H1 (cell line): ENCODE results near the gene SESN1. TPM values are rescaled to one million over a fixed set of nuclear protein-coding genes. Genes with fewer than 3 reads are reported as not detected.

Experiments used
- CTCF ChIA-PET: fragments of 300-600 bp; sonication (Branson Sonifier 250); formaldehyde crosslinking; loops from one replicate; lab custom pipeline; 2021; ENCODE audit not compliant: partially characterized antibody; lab: Charles Lee
- POLR2A ChIA-PET: fragments of 300-600 bp; sonication (Branson Sonifier 250); formaldehyde crosslinking; loops from one replicate; lab custom pipeline; 2021; ENCODE audit warnings: inconsistent platforms; ENCODE audit not compliant: partially characterized antibody; lab: Charles Lee
- DNase-seq, 2 experiments: peaks; one replicate each; pipeline versions ENCODE4 v3.0.0 to v3.0.0-alpha.2; 2010 to 2022; ENCODE audit warnings: low spot score in 2 of 2, low read depth in 1 of 2, mixed read lengths in 1 of 2
- FAIRE-seq: peaks from 2 replicates; lab custom pipeline; 2011; peaks lifted over from hg19 to GRCh38; lab: Jason Lieb, UNC
- H2AFZ ChIP-seq: 2 replicates; pipeline ENCODE4 v1.8.1; 2012; ENCODE audit warnings: low read length, inconsistent platforms
- H2AK5ac ChIP-seq: 2 replicates; pipeline ENCODE4 v1.6.1; 2013; ENCODE audit warnings: low read depth, low read length
- H2BK120ac ChIP-seq: replicated peaks from 2 replicates; pipeline ENCODE3; 2013; ENCODE audit warnings: low read depth, low read length, inconsistent platforms
- H2BK12ac ChIP-seq: 2 replicates; pipeline ENCODE4 v1.6.1; 2013; ENCODE audit warnings: low read depth, low read length
- H2BK15ac ChIP-seq: 2 replicates; pipeline ENCODE4 v1.6.1; 2013; ENCODE audit warnings: low read length
- H2BK20ac ChIP-seq: 2 replicates; pipeline ENCODE4 v1.6.1; 2013; ENCODE audit warnings: low read length
- H2BK5ac ChIP-seq: 2 replicates; pipeline ENCODE4 v1.6.1; 2013; ENCODE audit warnings: low read depth, low read length
- H3K14ac ChIP-seq: 2 replicates; pipeline ENCODE4 v1.6.1; 2013; ENCODE audit warnings: inconsistent platforms; ENCODE audit not compliant: insufficient read length
- H3K18ac ChIP-seq: 2 replicates; pipeline ENCODE4 v1.6.1; 2013; ENCODE audit warnings: low read length; ENCODE audit errors: extremely low read depth
- H3K23ac ChIP-seq: 2 replicates; pipeline ENCODE4 v1.6.1; 2013; ENCODE audit warnings: inconsistent platforms; ENCODE audit not compliant: insufficient read length
- H3K23me2 ChIP-seq: 2 replicates; pipeline ENCODE4 v1.6.1; 2013; ENCODE audit warnings: low read depth, low read length
- H3K27ac ChIP-seq: 2 replicates; pipeline ENCODE4 v1.6.1; 2011; ENCODE audit warnings: low read depth, low read length, inconsistent platforms
- H3K27me3 ChIP-seq, 4 experiments: replicated peaks in 1 of 4; 1 replicate in 1 of 4; 2 replicates in 3 of 4; pipeline versions ENCODE4 v1.6.1 to v1.8.1; 2011 to 2013; ENCODE audit warnings: low read length in 3 of 4, mild to moderate bottlenecking in 3 of 4, inconsistent platforms in 2 of 4, mixed read lengths in 2 of 4, moderate library complexity in 1 of 4; ENCODE audit not compliant: control insufficient read depth in 3 of 4, insufficient read depth in 3 of 4; ENCODE audit errors: extremely low read depth in 1 of 4
- H3K36me3 ChIP-seq, 4 experiments: 2 replicates each; pipeline versions ENCODE4 v1.6.1 to v1.8.1; 2011 to 2013; ENCODE audit warnings: mild to moderate bottlenecking in 4 of 4, low read length in 3 of 4, moderate library complexity in 2 of 4, control low read depth in 1 of 4, inconsistent platforms in 1 of 4; ENCODE audit not compliant: insufficient read depth in 4 of 4, control insufficient read depth in 2 of 4
- H3K4ac ChIP-seq: replicated peaks from 2 replicates; pipeline ENCODE3; 2013; ENCODE audit warnings: low read length, low read depth, mixed read lengths, inconsistent platforms; ENCODE audit not compliant: insufficient read length
- H3K4me1 ChIP-seq, 4 experiments: replicated peaks in 1 of 4; 1 replicate in 1 of 4; 2 replicates in 3 of 4; pipeline versions ENCODE4 v1.6.1 to v1.8.1; 2011 to 2013; ENCODE audit warnings: low read length in 3 of 4, inconsistent platforms in 2 of 4, mixed read lengths in 1 of 4; ENCODE audit not compliant: insufficient read depth in 4 of 4, control insufficient read depth in 3 of 4
- H3K4me2 ChIP-seq, 2 experiments: 2 replicates each; pipeline versions ENCODE4 v1.6.1 to v1.8.1; 2011 to 2013; ENCODE audit warnings: low read depth in 2 of 2, low read length in 2 of 2, control low read depth in 1 of 2, inconsistent platforms in 1 of 2, mild to moderate bottlenecking in 1 of 2; ENCODE audit not compliant: insufficient read depth in 1 of 2
- H3K4me3 ChIP-seq, 4 experiments: fragments of 200-600, 300-600 bp in 1 of 4; sonication (generic), shearing (Covaris generic), sonication (Bioruptor Twin) in 1 of 4; 2 replicates each; pipeline versions ENCODE4 v1.5.1 to v1.8.1; 2011 to 2016; ENCODE audit warnings: low read length in 4 of 4, low read depth in 3 of 4, control low read depth in 2 of 4, inconsistent platforms in 2 of 4, mild to moderate bottlenecking in 2 of 4, mixed read lengths in 1 of 4, moderate library complexity in 1 of 4; ENCODE audit not compliant: insufficient read depth in 2 of 4; ENCODE audit errors: extremely low read depth in 1 of 4
- H3K56ac ChIP-seq: replicated peaks from 2 replicates; pipeline ENCODE3; 2013; ENCODE audit warnings: low read depth, mild to moderate bottlenecking, mixed read lengths, low read length, inconsistent platforms; ENCODE audit not compliant: insufficient read length
- H3K79me1 ChIP-seq: 2 replicates; pipeline ENCODE4 v1.6.1; 2013; ENCODE audit warnings: low read depth, low read length, control low read depth
- H3K79me2 ChIP-seq, 2 experiments: 2 replicates each; pipeline versions ENCODE4 v1.6.1 to v1.8.1; 2012 to 2013; ENCODE audit warnings: low read length in 2 of 2, mild to moderate bottlenecking in 2 of 2, inconsistent platforms in 1 of 2; ENCODE audit not compliant: insufficient read depth in 2 of 2, control insufficient read depth in 1 of 2
- H3K9ac ChIP-seq, 4 experiments: replicated peaks in 1 of 4; 1 replicate in 1 of 4; 2 replicates in 3 of 4; pipeline versions ENCODE4 v1.6.1 to v1.8.1; 2011 to 2013; ENCODE audit warnings: low read depth in 3 of 4, low read length in 3 of 4, control low read depth in 2 of 4, mild to moderate bottlenecking in 2 of 4, moderate library complexity in 2 of 4, inconsistent platforms in 1 of 4; ENCODE audit errors: extremely low read depth in 1 of 4
- H3K9me3 ChIP-seq, 2 experiments: 2 replicates each; pipeline versions ENCODE4 v1.6.1 to v1.8.1; 2012 to 2013; ENCODE audit warnings: mild to moderate bottlenecking in 2 of 2, moderate library complexity in 2 of 2, control low read depth in 1 of 2, inconsistent platforms in 1 of 2, low read depth in 1 of 2, low read length in 1 of 2, mixed read lengths in 1 of 2; ENCODE audit not compliant: insufficient read depth in 2 of 2
- H4K20me1 ChIP-seq, 2 experiments: replicated peaks in 1 of 2; 2 replicates each; pipeline versions ENCODE3 to v1.8.1; 2011 to 2013; ENCODE audit warnings: inconsistent platforms in 2 of 2, low read length in 2 of 2, mild to moderate bottlenecking in 1 of 2; ENCODE audit not compliant: insufficient read depth in 2 of 2, control insufficient read depth in 1 of 2
- H4K5ac ChIP-seq: 2 replicates; pipeline ENCODE4 v1.6.1; 2013; ENCODE audit warnings: low read length, low read depth, mixed read lengths, inconsistent platforms; ENCODE audit not compliant: insufficient read length
- H4K8ac ChIP-seq: 2 replicates; pipeline ENCODE4 v1.8.0; 2013; ENCODE audit warnings: mild to moderate bottlenecking, moderate library complexity, low read length, inconsistent platforms; ENCODE audit not compliant: insufficient read depth; ENCODE audit errors: extremely low read depth
- H4K91ac ChIP-seq: replicated peaks from 2 replicates; pipeline ENCODE3; 2013; ENCODE audit warnings: low read length, mixed read lengths, inconsistent platforms; ENCODE audit not compliant: insufficient read length
- FOSL1 ChIP-seq: IDR thresholded peaks from 2 replicates; pipeline ENCODE4 v1.6.1; 2011; ENCODE audit warnings: mild to moderate bottlenecking, low read depth, low read length, moderate library complexity; ENCODE audit not compliant: insufficient read depth
- HDAC2 ChIP-seq, 2 experiments: fragments of 300-600 bp in 1 of 2; sonication (generic) in 1 of 2; IDR thresholded peaks; 2 replicates each; pipeline ENCODE4 v1.6.1; 2011 to 2012; ENCODE audit warnings: low read depth in 2 of 2, low read length in 2 of 2, mild to moderate bottlenecking in 2 of 2, moderate library complexity in 2 of 2, borderline replicate concordance in 1 of 2, inconsistent platforms in 1 of 2
- TBP ChIP-seq: IDR thresholded peaks from 2 replicates; pipeline ENCODE4 v1.6.1; 2011; ENCODE audit warnings: low read depth, low read length, improper control_type of control experiment
- YY1 ChIP-seq: IDR thresholded peaks from 2 replicates; pipeline ENCODE4 v1.6.1; 2011; ENCODE audit warnings: low read depth, mild to moderate bottlenecking, low read length
- ZNF274 ChIP-seq: IDR thresholded peaks from 2 replicates; pipeline ENCODE4 v1.7.0; 2012; ENCODE audit warnings: low read length, borderline replicate concordance; ENCODE audit errors: extremely low read depth
- WGBS, 2 experiments: shearing (Covaris generic) in 1 of 2; methylation state at CpG; one replicate each; pipeline versions ENCODE4 v1.1.6 to v1.1.7; 2013 to 2015; ENCODE audit warnings: low lambda C conversion rate in 2 of 2, mixed read lengths in 2 of 2, inconsistent platforms in 1 of 2, low coverage in 1 of 2, missing lambda C conversion rate in 1 of 2; ENCODE audit not compliant: insufficient replicate concordance in 2 of 2, insufficient coverage in 1 of 2, insufficient read length in 1 of 2; ENCODE audit errors: extremely low coverage in 1 of 2, missing lambda C conversion rate in 1 of 2; 5-methylcytosine and 5-hydroxymethylcytosine counted together
- polyA plus RNA-seq, 7 experiments: library from polyadenylated mRNA; depleted of rRNA in 3 of 7; stranded (reverse) in 5 of 7; unstranded in 2 of 7; fragments of >200 nt in 5 of 7; fragments of 200-250 nt in 2 of 7; gene quantifications; 1 replicate in 5 of 7; 2 replicates in 1 of 7; 4 replicates in 1 of 7; pipeline versions ENCODE4 v1.2.1 to v1.2.3, GENCODE V29; 2011 to 2013; ENCODE audit warnings: missing spikeins in 2 of 7, mixed read lengths in 2 of 7
- total RNA-seq: library from RNA; stranded (reverse); fragmentation: NEBNext Ultra II Directional; extraction: Animal tissue kit (Norgen Biotek cat#: 25700); gene quantifications from 2 replicates; pipeline ENCODE4 v1.2.1, GENCODE V29; 2021
- TF ChIP-seq, protein P1 (sequence below): IDR thresholded peaks from 2 replicates; pipeline ENCODE4 v1.6.1; 2012; ENCODE audit warnings: inconsistent platforms
- TF ChIP-seq, protein P2 (sequence below): IDR thresholded peaks from 2 replicates; pipeline ENCODE4 v1.6.1; 2011; ENCODE audit warnings: low read depth, mild to moderate bottlenecking, low read length; ENCODE audit not compliant: insufficient read depth

The SESN1 gene
- total and polyA plus RNA-seq, 2 of the 8 experiments (the other 6 are each of a cell fraction or from before 2014, with no cell fraction given) = 12.8 to 15.6 TPM

DNA sequence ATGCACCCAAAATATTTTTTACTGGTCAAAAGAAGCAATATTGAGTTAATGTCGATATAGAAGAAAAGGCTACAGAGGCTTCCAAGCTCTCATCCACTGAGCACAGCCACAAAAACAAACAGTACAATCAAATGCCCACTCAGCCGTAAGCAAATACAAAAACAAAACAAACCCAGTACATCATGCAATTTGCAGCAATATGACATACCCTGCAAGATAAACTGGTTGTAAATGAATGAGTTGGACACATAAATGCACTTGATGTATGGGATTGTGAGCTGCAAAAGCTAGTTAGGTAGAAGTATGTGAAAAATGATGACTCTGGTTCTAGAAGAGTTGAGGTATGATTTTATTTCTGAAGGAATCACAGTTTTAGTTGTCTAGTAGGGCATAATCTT is 83.9 kb downstream of the SESN1 start:
- no peaks in the 10 kb centered on the region for H3K79me1 ChIP-seq
- no peak overlapping the region for H3K4me3 ChIP-seq
- peaks cover 9% of the 10 kb centered on the region for H3K23me2 ChIP-seq
- H3K56ac ChIP-seq = no peak overlapping the region
- no peak overlapping the region for H2BK15ac ChIP-seq
- no peak overlapping the region for H2BK120ac ChIP-seq
- H3K9ac ChIP-seq = no peak overlapping the region
- no peaks in the 10 kb centered on the region for H3K9me3 ChIP-seq
- H4K20me1 ChIP-seq = no peaks in the 10 kb centered on the region
- peaks cover 0 to 6% (median 0%) of the 10 kb centered on the region in 4 experiments; a peak in 3 of 7 replicates for H3K4me1 ChIP-seq
- no peak overlapping the region for H2AK5ac ChIP-seq
- H2BK12ac ChIP-seq = no peak overlapping the region
- peaks cover 0 to 1% (median 0%) of the 10 kb centered on the region in 4 experiments; a peak in 1 of 7 replicates for H3K27me3 ChIP-seq
- H3K4ac ChIP-seq = no peak overlapping the region
- ChIA-PET CTCF (interaction anchor here (0.8 to 1.0 kb wide), 2 partner anchors 52 to 61 kb away, joined by 3 to 4 read pairs; no protein-coding TSS in a partner anchor), POLR2A (no interaction called here)
- 86% methylated on average over 2 of the region's 2 CpGs; no CpG with 5 or more reads in 1 of the 2 experiments for WGBS, 2 experiments
- FAIRE-seq (no peak), DNase-seq (no peak)
- no peak overlapping the region; a peak in 1 of 4 replicates for H3K4me2 ChIP-seq
- no peak overlapping the region for H4K5ac ChIP-seq
- H2BK5ac ChIP-seq = no peak overlapping the region
- H3K14ac ChIP-seq = no peak overlapping the region
- H2BK20ac ChIP-seq = no peak overlapping the region
- no peak overlapping the region for H2AFZ ChIP-seq
- no peak overlapping the region for H4K8ac ChIP-seq
- H3K23ac ChIP-seq = no peak overlapping the region
- no peak overlapping the region for H4K91ac ChIP-seq
- H3K18ac ChIP-seq = no peak overlapping the region
- H3K79me2 ChIP-seq = peaks cover 0 to 21% of the 10 kb centered on the region in 2 experiments; a peak in 2 of 4 replicates
- H3K27ac ChIP-seq = no peak overlapping the region
- TF ChIP-seq YY1 (no peak), ZNF274 (no peak), FOSL1 (no peak), HDAC2 (IDR thresholded peaks at IDR 0.05; ENCODE audit: borderline replicate concordance in 1 of 2, low read depth in 2 of 2, low read length in 2 of 2) (no peak), TBP (no peak)
- TF ChIP-seq, protein P1, sequence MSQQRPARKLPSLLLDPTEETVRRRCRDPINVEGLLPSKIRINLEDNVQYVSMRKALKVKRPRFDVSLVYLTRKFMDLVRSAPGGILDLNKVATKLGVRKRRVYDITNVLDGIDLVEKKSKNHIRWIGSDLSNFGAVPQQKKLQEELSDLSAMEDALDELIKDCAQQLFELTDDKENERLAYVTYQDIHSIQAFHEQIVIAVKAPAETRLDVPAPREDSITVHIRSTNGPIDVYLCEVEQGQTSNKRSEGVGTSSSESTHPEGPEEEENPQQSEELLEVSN = no peak
- TF ChIP-seq, protein P2, sequence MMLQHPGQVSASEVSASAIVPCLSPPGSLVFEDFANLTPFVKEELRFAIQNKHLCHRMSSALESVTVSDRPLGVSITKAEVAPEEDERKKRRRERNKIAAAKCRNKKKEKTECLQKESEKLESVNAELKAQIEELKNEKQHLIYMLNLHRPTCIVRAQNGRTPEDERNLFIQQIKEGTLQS = no peak
- no peaks in the 10 kb centered on the region for H3K36me3 ChIP-seq
